OCI-M2 (cell line): ENCODE data around the gene TMEM38A.
"Not testable (repeated sequence)": the region's sequence is repeated elsewhere in the genome, so short reads cannot be mapped to it uniquely, and the experiment has no call there.

Source experiments
- DNase-seq: peaks from one replicate; lab custom pipeline; 2025; ENCODE audit not compliant: unreplicated experiment; lab: John Stamatoyannopoulos, UW

Gene TMEM38A

DNA sequence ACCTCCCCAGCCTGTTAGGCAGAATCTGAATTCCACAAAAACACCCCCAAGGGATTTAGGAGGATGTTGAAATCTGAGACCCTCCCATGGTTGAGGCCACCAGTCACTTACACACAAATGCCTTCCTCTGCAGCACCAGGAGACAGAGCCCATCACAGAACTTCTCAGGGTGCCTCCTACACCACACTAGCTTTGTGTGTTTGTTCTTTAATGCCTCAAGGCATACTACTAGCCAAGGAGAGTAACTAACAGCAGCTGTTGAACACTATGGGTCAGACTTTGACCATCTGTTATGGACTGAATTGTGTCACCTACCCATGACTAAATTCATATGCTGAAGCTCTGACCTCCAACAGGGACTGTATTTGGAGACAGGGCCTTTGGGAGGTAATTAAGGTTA, 23.4 kb upstream of the TMEM38A start:
- DNase-seq: no peak

DNA sequence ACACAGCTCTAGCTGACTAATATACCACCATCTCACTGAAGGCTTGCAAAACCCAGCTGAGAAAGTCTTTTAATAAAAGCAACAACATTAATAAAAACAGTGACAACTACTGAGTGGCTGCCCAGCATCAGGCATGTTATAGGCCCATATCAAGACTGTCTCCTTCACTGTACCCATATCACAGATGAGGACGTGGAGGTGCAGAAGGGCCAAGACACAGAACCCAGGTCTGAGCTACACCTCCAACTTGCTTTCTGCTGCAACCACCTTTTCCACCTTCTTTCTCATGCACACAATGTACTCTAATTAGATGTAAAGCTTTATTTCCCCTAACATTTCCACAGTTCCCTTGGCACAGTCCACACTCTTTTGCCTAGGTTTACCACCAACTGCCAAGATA, 22.3 kb upstream of the TMEM38A start:
- DNase-seq: no peak

DNA sequence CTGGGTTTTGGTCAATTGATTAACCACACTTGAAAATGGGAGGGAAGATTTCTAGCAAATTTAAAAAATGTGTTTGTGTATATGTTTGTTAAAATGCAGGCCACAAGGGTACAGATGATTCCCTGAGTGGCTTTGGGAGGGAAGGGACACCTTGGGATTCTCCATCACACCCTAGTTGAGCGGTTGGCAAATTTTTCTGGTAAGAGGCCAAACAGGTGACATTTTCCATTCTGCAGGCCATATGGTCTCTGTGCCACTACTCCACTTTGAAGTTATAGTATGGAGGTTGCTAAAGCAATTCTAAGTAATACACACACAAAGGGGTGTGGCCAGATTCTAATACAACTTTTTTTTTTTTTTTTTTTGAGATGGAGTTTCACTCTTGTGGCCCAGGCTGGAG, 20.0 kb upstream of the TMEM38A start:
- no peak for DNase-seq

DNA sequence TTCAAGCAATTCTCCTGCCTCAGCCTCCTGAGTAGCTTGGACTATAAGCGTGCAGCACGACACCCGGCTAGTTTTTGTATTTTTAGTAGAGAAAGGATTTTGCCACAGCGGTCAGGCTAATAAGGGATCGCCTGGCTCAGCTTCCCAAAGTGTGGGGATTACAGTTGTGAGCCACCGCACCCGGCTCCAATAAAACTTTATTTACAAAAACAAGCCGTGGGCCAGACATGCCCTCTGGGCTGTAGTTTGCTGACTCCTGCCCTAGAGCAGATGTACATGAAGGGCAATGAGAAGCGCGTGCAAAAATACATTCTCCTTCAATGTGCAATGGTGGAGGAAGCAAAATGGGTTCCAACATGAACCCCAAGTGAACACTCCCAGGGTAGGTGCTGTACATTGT, 19.2 kb upstream of the TMEM38A start:
- no peak for DNase-seq

DNA sequence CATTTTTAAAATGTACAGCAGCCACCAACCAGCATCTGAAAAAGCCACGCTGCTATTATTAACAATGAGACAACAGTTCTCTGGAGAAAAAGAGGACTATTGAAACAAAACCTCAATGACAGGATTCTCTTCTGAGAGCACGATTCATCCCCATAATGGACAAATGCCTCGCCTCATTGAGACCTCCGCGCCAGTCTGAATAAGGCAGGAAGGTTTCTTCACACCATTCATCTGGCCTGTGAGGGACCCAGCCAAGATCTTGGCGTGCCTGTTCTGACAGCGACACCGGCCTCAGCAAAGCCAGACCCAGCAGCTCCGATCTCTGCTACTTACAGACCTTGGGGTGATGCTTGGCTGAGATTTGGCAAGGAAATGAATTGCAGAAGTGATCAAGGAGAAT, 15.8 kb upstream of the TMEM38A start:
- no peak for DNase-seq

DNA sequence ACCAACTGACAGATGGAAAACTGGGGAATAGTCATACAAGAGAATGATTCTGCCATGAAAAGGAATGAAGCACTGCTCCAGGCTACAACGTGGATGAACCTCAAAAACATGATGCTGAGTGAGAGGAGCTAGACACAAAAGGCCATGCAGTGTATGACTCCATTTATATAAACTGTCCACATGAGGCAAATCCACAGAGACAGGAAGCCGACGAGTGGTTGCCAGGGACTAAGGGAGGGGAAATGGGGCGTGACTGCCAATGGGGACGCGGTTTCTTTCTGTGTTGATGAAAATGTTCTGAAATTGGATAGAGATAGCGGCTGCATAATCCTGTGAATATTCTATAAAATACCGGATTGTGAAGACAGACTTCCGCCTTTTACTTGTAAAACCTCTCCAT, 11.2 kb upstream of the TMEM38A start:
- DNase-seq: no peak

DNA sequence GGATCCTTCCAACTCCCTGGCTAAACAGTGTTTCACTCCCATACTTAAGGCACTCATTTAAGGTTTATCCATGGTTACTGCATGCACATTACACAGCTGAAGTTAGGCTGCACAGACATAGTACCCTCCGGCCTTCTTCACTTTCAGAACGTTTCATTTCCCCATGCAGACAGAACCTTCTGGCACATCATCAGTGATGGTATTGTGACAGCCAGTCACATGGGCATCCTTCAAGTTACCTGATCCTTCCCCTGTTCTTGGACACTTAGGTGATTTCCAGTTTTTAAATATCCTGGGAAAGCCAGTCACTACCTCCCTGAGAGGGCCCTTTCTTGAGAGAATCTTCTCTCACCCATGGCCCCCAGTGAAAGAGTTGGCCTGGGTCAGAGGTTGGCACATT, 10.1 kb upstream of the TMEM38A start:
- DNase-seq: no peak

DNA sequence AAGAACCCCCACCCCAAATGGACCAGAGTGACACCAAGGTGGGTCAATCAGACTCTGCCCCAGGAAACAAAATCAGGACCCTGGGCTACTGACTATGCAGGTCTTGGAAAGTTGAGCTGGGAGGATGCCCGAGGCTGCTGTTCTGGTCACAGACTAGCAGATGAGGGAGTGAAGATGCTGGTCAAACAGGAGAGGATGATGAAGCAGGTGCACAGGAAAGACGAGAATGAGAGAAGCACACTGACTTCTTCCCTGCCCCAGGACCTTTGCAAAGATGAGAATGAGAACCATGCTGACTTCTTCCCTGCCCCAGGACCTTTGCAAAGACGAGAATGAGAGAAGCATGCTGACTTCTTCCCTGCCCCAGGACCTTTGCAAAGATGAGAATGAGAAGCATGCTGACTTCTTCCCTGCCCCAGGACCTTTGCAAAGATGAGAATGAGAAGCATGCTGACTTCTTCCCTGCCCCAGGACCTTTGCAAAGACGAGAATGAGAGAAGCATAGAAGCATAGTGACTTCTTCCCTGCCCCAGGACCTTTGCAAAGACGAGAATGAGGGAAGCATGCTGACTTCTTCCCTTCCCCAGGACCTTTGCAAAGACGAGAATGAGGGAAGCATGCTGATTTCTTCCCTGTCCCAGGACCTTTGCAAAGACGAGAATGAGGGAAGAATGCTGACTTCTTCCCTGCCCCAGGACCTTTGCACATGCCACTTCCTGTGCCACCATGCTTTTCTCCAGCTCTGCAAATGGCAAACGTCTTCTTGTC, 9.3 kb upstream of the TMEM38A start:
- not testable (repeated sequence) for DNase-seq

DNA sequence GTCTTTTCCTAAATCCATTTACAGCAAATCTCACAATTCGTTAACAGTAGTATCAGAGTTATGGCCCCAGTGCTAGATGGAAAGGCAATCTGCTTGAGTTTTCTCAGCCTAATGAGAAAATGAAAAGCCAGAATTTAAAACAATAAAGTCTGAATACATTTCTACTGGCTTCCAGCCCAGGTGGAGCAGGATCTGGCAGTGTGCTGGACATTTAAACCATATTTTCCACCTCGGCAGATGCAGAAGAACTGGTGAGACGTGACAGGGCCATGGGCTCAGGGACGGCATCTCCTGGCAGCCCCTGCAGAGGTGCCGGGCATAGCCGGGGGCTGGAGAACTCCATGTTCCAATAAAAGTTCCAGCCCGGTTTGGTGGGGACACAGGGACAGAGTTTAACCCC, 8.1 kb upstream of the TMEM38A start:
- no peak for DNase-seq

DNA sequence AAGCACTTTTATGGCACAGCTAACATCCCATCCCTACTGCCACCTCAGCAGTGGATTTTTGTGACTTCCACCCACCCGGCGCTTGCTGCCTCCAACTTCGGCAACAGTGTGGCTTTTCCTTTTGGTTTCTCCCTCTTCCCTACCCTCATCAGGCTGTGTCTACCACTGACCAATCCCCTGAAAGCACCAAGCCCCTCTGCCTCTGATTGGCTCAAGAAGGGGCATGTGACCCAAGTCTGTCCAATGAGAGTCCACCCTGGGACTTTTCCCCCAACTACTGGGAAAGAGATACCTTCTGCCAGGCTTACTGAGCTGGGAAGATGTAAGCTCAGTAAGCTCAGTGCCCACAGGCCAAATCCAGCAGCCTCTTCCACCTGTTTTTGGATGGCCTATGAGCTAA, 6.8 kb upstream of the TMEM38A start:
- no peak for DNase-seq

DNA sequence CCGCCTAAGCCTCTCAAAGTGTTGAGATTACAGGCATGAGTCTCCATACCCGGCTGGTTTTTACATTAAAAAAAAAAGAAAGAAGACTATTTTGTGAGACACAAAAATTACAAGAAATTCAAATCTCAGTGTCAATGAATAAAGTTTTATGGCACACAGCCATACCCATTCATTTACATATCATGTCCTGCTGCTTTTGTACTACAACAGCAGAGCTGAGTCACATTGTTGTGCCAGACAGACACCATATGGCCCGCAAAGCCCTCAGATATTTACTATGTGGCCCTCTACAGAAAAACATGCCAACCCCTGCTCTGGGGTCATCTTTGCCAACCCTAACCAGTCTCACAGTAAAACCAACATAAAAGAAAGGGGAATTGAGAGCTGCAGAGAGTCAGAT, 6.3 kb upstream of the TMEM38A start:
- DNase-seq: no peak

DNA sequence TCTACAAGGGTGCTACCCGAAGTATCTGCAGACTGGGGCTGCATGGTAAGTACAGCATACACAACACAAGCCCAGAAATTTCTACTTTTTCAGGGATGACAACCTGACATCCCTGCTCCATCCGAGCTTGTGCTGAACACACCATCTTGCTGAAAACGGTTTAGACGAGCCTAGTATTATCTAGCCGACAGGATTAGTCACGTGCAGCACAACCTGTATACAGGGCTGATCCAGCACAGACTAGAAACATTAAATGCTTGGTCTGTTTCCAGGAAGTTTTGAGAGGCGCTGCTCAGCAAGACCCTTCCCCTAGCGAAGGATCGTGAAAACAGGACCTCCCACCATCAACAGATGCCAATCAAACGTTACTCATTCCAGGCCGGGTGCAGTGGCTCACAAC, 5.2 kb upstream of the TMEM38A start:
- DNase-seq: no peak

DNA sequence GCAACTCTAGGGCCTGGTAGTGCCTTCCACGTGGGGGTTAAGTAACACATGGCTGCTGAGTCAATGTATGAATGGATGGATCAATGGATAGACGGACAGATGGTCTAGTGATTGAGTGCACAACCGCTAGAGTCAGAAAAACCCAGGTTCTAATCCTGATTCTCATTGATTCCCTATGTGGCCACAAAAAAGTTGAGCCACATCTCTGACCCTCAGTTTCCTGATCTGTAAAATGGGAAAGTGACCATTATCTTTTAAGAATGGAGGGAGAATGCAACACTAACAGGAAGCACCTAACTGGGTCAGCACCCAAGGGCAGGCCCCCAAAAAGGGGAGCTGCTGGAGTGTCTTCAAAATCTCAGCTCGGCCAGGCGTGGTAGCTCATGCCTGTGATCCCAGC, 3.6 kb upstream of the TMEM38A start:
- DNase-seq: no peak

DNA sequence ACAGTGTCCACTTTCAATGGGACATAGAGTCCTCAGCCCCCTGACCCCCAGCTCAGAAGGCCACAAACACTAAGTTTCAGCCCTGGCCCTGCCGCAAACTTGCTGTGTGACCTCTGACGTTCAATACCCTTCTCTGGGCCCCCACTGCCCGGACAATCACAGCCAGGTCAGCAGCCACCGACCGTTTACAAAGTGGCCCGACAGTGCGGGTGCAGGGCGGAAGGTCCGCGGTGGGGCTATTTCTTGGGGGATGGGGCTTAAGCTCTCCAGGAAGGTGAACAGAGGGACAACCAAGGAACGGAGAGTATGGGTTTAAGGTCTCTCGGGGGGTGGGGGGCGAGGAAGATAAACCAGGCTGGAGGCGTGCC, 1.5 kb upstream of the TMEM38A start:
- no peak for DNase-seq

DNA sequence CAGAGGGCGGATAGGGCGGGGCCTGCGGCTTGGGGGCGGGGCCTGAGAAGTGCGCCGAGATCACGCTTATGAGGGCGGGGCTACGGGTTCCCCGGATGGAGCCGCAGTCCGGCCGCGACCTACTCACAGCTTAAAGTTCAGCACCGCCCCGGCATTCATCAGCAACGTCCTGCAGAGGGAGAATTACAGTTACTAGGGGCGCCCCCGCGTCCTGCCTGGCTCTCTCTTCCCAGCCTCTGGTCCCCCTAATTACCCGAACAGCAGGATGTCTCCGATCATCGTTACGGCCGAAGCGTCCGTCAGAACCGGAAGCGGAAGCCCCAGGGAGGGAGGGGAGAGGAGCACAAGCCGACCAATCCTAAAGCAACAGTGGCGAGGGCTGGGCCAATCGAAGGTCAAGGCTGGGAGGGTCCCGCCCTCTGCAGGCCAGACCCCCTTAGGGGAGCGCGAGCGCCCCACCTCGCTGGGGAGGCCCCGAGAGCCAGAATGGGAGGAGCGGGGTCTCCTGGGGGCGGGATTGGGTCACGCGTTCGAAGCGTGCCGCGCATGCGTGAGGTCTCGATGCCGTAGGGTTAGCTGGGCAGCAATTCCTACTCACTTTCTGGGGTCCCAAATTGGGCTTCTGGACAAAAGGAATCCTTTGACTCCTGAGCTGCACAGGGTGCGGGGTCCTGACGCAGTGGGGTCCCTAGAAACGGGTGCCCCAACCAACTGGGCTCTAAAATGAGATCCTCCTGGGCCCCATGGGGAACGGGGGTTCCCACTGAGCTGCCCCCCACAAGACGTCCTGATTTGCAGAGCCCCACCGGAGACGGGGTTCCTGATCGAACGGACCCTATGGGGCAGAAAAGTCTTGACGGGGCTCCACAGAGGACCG, 869 bp upstream of the TMEM38A start, which contains the start of gene SMIM7:
SMIM7 (minus strand) TSS at position 313 of the 877 bp plus-strand sequence; CDS start at position 279, 34 bp downstream.
- peak; percentile 99 for DNase-seq

DNA sequence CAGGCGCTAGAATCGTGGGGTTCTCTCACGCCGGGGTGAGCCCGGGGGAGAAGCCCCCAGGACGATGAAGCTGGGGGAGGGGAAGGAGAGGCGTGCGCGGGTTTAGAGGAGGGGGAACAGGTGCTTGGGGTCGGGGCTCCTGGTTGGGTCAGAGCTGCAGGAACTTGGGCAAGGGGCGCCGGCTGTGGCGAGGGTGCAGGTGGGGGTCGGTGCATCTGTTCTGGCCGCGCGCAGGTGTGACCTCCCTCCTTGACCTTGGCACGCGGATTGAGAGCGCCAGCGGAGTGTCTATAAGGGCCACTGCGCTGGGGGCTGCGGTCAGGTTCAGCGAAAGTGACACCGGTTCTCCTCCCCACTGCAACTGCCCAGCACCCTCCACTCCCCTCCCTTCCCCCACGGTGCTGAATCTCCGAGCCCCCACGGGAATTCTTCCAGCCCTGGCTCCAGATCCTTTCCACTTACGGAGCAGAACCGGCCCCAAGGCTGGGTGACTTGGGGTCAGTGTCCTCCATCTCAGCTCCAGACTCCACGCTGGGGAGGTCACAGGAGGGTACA, 618 bp downstream of the TMEM38A start:
- DNase-seq: no peak

DNA sequence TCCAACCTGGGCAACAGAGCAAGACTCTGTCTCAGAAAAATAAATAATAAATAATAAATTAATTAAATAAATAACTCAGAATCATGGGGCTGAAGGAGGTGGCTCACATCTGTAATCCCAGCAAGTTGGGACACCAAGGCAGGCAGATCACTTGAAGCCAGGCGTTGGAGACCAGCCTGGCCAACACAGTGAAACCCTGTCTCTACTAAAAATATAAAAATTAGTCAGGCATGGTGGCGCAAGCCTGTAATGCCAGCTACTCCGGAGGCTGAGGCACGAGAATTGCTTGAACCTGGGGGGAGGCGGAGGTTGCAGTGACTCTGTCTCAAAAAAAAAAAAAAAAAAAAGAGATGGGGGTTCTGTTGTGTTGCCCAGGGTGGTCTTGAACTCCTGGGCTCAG, 7.2 kb downstream of the TMEM38A start:
- DNase-seq: no peak

DNA sequence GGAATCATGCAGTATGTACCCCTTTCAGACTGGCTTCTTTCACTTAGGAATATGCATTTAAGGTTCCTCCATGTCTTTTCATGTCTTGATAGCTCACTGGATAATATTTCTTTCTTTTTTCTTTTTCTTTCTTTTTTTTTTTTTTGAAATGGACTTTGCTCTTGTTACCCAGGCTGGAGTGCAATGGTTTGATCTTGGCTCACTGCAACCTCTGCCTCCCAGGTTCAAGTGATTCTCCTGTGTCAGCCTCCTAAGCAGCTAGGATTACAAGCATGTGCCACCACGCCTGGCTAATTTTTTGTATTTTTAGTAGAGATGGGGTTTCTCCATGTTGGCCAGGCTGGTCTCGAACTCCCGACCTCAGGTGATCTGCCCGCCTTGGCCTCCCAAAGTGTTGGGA, 7.8 kb downstream of the TMEM38A start:
- DNase-seq: not testable (repeated sequence)

DNA sequence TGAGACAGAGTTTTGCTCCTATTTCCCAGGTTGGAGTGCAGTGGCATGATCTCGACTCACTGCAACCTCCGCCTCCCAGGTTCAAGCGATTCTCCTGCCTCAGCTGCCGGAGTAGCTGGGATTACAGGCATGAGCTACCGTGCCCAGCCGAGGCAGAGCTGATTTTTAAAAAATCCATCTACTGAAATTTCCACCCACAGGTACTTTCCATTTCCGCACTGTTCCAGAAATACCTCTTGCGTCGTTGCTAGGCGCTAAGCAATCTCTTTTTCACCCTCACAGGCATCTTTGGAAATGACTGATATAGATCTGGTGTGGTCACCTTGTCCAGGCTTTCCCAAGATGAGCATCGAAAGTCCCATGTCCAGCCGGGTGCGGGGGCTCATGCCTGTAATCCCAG, 9.4 kb downstream of the TMEM38A start:
- DNase-seq: no peak

DNA sequence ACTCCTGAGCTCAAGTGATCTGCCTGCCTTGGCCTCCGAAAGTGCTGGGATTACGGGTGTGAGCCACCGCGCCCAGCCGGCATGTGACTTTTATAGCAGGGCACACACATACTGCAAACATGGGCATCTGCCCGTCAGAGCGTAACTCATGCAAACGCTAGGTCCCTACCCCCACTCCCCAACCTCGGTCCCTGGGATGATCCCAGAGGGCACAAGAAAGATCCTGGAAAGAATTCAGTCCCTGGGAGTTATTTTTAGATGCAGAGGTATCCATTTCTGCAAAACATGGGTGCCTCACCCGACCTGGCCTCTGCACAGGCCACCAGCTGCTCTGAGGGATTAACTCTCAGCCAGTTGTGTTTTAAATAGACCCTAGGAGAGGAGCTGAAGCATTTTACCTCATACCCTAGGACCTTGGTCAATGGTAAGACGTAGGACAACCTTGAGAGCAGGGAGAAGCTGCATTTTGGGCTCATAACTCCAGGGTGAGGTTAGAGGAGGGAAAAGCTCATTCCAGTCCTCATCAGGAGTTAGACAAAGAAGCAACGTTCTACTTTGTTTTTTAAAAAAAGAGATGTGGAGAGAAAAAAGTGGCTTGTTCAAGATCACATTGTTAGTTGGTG, 10.8 kb downstream of the TMEM38A start:
- DNase-seq: no peak

DNA sequence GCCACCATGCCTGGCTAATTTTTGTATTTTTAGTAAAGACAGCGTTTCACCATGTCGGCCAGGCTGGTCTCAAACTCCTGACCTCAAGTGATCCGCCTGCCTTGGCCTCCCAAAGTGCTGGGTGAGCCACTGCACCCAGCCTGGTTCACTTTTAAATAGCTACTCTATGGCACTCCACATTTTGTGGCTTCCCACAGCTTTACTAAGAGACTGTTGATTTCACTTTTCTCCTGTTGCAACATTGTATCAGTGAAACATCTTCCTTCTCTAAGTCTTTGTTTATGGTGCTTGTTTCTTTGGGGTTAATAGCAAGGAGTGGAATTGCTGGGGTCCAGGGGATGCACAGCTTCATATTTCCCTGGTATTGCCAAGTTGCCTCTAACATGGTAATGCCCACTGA, 12.3 kb downstream of the TMEM38A start:
- DNase-seq: no peak

DNA sequence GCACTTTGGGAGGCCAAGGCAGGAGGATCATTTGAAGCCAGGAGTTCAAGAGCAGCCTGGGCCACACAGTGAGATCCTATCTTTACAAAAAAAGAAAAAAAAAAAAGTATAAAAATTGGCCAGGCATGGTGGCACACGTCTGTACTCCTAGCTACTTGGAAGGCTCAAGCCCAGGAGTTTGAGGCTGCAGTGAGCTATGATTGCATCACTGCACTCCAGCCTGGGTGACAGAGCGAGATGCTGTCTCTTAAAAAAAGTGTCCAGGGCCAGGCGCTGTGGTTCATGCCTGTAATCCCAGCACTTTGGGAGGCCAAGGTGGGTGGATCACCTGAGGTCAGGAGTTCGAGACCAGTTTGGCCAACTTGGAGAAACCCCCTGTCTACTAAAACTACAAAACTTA, 12.9 kb downstream of the TMEM38A start:
- not testable (repeated sequence) for DNase-seq
